Testis (tissue), 3 donors: Measurements from ENCODE around the gene RP9. TPM values are rescaled to one million over a fixed set of nuclear protein-coding genes. Genes with fewer than 3 reads are reported as not detected.
A peak's percentile ranks its signal among the peaks of the same experiment; 100 is the strongest.

Experiments
- DNase-seq: peaks from one replicate; pipeline ENCODE4 v3.0.0-alpha.2; 2019
- H3K27ac ChIP-seq, 2 donors: fragments of 200-600 bp; sonication (generic); one replicate each; pipeline ENCODE4 v1.5.1; 2019
- H3K27me3 ChIP-seq: fragments of 200-600 bp; sonication (generic); one replicate; pipeline ENCODE4 v1.5.1; 2019
- H3K36me3 ChIP-seq: fragments of 200-600 bp; sonication (generic); one replicate; pipeline ENCODE4 v1.5.1; 2017; ENCODE audit warnings: low read depth; ENCODE audit errors: missing control alignments
- H3K4me1 ChIP-seq: fragments of 200-600 bp; sonication (generic); one replicate; pipeline ENCODE4 v1.5.1; 2019
- H3K4me3 ChIP-seq, 2 donors: fragments of 200-600 bp; sonication (generic); one replicate each; pipeline ENCODE4 v1.5.1; 2017 to 2019
- H3K9me3 ChIP-seq: fragments of 200-600 bp; sonication (generic); one replicate; pipeline ENCODE4 v1.5.1; 2017
- POLR2A ChIP-seq: fragments of 450-650 bp; IDR thresholded peaks from one replicate; pipeline ENCODE4 v1.6.1; 2017; ENCODE audit warnings: antibody characterized with exemption, mild to moderate bottlenecking, moderate library complexity
- WGBS, 2 donors: methylation state at CpG; one replicate each; pipeline ENCODE4 v1.1.5; 2018; 5-methylcytosine and 5-hydroxymethylcytosine counted together
- intact Hi-C: fragments of 100-400 bp; cut with DNase I; formaldehyde crosslinking; loops from one replicate; pipeline ENCODE4 v1.15.1; 2023; ENCODE audit warnings: low total_unique reads
- polyA plus RNA-seq: library from polyadenylated mRNA; stranded (reverse); fragments of 350-450 nt; fragmentation: Illumina TruSeq; extraction: RNeasy Lipid Tissue Mini Kit (QIAGEN cat#74804); gene quantifications from one replicate; pipeline ENCODE4 v1.2.3, GENCODE V29; 2014; ENCODE audit warnings: low read depth, low replicate concordance; ENCODE audit not compliant: insufficient read depth
- total RNA-seq, 2 donors: library from RNA; depleted of rRNA; stranded (reverse); fragments of >200 nt; gene quantifications; one replicate each; pipeline ENCODE4 v1.2.3, GENCODE V29; 2016
- TF ChIP-seq, protein P1 (sequence below), 3 experiments: fragments of 450-650 bp in 2 of 3; fragments of 200-600 bp in 1 of 3; sonication (generic) in 1 of 3; IDR thresholded peaks; one replicate each; pipeline ENCODE4 v1.5.1; 2016 to 2019; ENCODE audit warnings: antibody characterized with exemption in 3 of 3, mild to moderate bottlenecking in 2 of 3, moderate library complexity in 1 of 3

Gene RP9
- total and polyA plus RNA-seq, 3 donors from 2014 or later = 17.9 to 29.2 (median 28.2) TPM

DNA sequence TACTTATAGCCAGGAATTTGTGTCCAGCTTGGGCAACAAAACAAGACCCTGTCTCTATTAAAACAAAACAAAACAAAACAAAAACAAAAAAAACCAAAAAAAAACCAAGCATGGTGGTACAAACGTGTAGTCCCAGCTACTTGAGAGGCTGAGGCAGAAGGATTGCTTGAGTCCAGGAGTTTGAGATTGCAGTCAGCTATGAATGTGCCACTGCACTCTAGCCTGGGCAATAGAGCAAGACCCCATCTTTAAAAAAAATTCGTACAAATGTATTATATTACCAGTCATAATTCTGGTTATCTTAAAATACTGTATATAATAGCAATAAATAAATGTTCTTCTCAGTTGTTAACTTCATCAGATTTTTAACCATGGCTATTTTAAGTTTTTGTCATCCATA is 17.9 kb upstream of the RP9 start:
- no peak for DNase-seq
- TF ChIP-seq, protein P1, sequence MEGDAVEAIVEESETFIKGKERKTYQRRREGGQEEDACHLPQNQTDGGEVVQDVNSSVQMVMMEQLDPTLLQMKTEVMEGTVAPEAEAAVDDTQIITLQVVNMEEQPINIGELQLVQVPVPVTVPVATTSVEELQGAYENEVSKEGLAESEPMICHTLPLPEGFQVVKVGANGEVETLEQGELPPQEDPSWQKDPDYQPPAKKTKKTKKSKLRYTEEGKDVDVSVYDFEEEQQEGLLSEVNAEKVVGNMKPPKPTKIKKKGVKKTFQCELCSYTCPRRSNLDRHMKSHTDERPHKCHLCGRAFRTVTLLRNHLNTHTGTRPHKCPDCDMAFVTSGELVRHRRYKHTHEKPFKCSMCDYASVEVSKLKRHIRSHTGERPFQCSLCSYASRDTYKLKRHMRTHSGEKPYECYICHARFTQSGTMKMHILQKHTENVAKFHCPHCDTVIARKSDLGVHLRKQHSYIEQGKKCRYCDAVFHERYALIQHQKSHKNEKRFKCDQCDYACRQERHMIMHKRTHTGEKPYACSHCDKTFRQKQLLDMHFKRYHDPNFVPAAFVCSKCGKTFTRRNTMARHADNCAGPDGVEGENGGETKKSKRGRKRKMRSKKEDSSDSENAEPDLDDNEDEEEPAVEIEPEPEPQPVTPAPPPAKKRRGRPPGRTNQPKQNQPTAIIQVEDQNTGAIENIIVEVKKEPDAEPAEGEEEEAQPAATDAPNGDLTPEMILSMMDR (IDR thresholded peaks at IDR 0.05) = no peak
- no peak for TF ChIP-seq POLR2A
- Histone ChIP-seq H3K36me3 (no peaks in the 10 kb centered on the region), H3K4me1 (peaks cover 6% of the 10 kb centered on the region), H3K4me3 (no peak overlapping the region), H3K27ac (no peak overlapping the region), H3K27me3 (no peaks in the 10 kb centered on the region), H3K9me3 (no peaks in the 10 kb centered on the region)
- intact Hi-C loops = no loop called here
- WGBS, 2 donors = 52 to 71% methylated on average over 2 of the region's 2 CpGs

DNA sequence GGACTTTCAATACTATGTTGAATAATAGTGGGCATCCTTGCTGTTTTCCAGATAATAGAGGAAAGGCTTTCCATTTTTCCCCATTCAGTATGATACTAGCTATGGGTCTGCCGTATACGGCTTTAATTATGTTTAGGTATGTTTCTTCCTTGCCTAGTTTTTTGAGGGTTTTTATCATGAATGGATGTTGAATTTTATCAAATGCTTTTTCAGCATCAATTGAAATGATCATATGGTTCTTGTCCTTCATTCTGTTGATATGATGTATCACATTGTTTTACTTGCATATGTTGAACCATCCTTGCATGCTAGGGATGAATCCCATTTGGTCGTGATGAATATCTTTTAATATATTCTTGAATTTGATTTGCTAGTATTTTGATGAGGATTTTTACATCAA is 9.2 kb upstream of the RP9 start:
- Histone ChIP-seq H3K27me3 (no peaks in the 10 kb centered on the region), H3K9me3 (no peaks in the 10 kb centered on the region), H3K27ac (no peak overlapping the region), H3K4me3 (no peak overlapping the region), H3K4me1 (no peaks in the 10 kb centered on the region), H3K36me3 (no peaks in the 10 kb centered on the region)
- intact Hi-C loops = no loop called here
- no peak for DNase-seq
- TF ChIP-seq, protein P1 (IDR thresholded peaks at IDR 0.05) = no peak
- no peak for TF ChIP-seq POLR2A
- WGBS, 2 donors = 90 to 97% methylated on average over 3 of the region's 3 CpGs

DNA sequence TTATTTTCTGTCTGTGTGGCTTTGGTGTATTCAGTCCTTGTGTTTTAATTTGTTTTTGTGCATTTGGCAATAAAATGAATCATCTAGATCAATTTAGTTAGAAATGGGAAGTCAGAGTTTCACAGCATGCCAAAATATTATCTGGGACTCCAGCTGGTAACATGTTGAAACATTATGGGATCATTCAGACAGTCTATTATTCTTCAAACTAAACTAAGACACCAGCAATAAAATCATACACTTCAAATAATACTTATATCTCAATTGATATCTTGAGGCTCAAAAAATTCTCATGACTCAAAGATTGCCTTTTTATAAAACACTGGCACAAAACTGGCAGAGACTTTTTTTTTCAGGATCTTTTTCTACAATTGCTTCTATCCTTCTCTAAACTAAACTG is 5.8 kb upstream of the RP9 start:
- Histone ChIP-seq H3K4me1 (no peaks in the 10 kb centered on the region), H3K27ac (no peak overlapping the region), H3K9me3 (no peaks in the 10 kb centered on the region), H3K4me3 (no peak overlapping the region), H3K27me3 (no peaks in the 10 kb centered on the region), H3K36me3 (no peaks in the 10 kb centered on the region)
- TF ChIP-seq POLR2A = no peak
- TF ChIP-seq, protein P1 (IDR thresholded peaks at IDR 0.05) = no peak
- no peak for DNase-seq
- intact Hi-C loops = no loop called here

DNA sequence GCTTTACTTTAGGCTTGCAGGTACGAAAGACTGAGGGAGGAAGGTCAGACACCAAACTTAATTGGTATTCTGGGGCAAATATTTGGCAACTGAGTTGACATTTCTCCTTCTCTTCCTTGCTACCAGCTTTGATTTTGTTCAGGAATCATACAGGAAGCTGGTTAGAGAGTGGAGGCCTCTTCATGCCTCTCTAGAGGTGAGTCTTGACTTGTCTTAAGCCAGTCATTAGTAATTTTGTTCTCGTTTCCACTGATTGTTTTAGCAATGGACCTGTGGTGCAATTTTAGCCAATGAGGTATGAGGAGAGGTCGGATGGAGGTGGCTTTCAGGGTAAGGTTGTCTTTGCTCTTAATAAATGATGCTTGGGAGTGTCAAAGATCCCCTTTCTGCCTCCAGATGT is 2.4 kb upstream of the RP9 start:
- no peaks in the 10 kb centered on the region for H3K9me3 ChIP-seq
- DNase-seq = no peak
- intact Hi-C loops = no loop called here
- WGBS, 2 donors = 75 to 80% methylated on average over 3 of the region's 3 CpGs
- no peak overlapping the region for H3K4me3 ChIP-seq
- H3K36me3 ChIP-seq = no peaks in the 10 kb centered on the region
- peaks cover 14% of the 10 kb centered on the region for H3K4me1 ChIP-seq
- TF ChIP-seq POLR2A = no peak
- TF ChIP-seq, protein P1 (IDR thresholded peaks at IDR 0.05) = no peak
- H3K27me3 ChIP-seq = no peaks in the 10 kb centered on the region
- H3K27ac ChIP-seq = no peak overlapping the region

DNA sequence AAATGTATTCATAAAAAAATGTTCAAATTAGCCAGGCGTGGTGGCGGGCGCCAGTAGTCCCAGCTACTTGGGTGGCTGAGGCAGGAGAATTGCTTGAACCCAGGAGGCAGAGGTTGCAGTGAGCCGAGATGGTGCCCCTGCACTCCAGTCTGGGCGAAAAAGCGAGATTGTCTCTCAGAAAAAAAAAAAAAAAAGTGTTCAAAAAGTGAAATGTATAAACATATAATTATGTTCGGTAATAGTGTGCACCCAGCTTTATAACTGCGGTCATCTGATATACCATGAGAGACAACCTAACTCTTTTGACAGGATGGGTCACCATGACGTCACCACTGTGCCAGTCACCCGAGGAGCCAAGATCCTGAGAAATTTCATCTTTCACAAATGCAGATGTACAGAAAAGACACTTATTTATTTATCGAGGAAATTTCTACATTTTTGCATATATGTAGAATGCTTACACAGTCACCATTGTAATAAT is 594 bp upstream of the RP9 start:
- peak overlapping the region in 1 of 2 donors; percentile 89 for H3K27ac ChIP-seq
- DNase-seq = peak; percentile 33
- no peaks in the 10 kb centered on the region for H3K27me3 ChIP-seq
- peaks cover 14% of the 10 kb centered on the region for H3K4me1 ChIP-seq
- WGBS, 2 donors = 10 to 16% methylated on average over 11 of the region's 11 CpGs
- intact Hi-C loops = no loop called here
- no peaks in the 10 kb centered on the region for H3K9me3 ChIP-seq
- TF ChIP-seq, protein P1 (IDR thresholded peaks at IDR 0.05) = peak in 1 of 3 experiments; percentile 11
- TF ChIP-seq POLR2A = no peak
- no peaks in the 10 kb centered on the region for H3K36me3 ChIP-seq
- peak overlapping the region; percentile 88 to 97 for H3K4me3 ChIP-seq
